ENCODE results near the gene RAPGEF4.
"Not testable (repeated sequence)": the region's sequence is repeated elsewhere in the genome, so short reads cannot be mapped to it uniquely, and the experiment has no call there.

The RAPGEF4 gene

DNA sequence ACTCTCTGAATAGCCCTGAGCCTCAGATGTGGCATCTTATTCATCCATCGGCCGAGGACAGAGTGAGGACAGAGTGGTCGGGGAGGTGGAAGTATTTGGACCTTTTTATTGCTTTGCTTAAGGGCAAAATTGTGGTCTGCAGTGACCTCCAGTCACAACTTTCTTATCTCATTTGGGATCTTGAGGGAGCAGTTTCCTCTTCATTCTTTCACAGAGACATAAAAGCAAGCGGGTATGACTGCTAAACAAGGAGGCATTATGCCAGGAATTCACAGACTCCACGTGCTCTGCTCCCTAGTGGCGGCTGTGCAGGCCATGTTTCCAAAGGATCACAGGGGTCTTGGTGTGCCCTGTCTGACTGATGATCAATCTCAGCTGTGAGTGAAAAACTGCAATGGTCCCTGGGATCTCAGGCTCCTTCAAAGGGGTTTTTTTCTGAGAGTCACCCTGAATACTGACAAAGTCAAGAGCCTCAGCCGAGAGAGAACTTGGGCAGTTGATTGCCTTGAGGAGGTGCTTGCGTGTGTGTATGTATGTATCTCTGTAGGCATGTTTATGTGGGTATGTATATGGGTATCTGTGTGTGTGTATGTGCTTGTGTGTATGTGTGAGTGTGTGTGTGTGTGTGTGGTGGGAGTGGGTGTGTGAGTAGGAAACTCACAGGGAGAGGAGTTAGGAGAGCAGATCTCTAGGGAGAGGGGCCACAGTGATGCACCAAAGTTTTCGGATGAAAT, 47.7 kb downstream of the RAPGEF4 start:
- TF ChIP-seq, protein P1, sequence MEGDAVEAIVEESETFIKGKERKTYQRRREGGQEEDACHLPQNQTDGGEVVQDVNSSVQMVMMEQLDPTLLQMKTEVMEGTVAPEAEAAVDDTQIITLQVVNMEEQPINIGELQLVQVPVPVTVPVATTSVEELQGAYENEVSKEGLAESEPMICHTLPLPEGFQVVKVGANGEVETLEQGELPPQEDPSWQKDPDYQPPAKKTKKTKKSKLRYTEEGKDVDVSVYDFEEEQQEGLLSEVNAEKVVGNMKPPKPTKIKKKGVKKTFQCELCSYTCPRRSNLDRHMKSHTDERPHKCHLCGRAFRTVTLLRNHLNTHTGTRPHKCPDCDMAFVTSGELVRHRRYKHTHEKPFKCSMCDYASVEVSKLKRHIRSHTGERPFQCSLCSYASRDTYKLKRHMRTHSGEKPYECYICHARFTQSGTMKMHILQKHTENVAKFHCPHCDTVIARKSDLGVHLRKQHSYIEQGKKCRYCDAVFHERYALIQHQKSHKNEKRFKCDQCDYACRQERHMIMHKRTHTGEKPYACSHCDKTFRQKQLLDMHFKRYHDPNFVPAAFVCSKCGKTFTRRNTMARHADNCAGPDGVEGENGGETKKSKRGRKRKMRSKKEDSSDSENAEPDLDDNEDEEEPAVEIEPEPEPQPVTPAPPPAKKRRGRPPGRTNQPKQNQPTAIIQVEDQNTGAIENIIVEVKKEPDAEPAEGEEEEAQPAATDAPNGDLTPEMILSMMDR (IDR thresholded peaks at IDR 0.05; ENCODE audit: control insufficient read depth, extremely low read depth, insufficient read depth): 0 out of 2 replicates have a peak, but pooled peaks have one; percentile 24
- H3K4me3 ChIP-seq (ENCODE audit: low read depth, low read length): no peak overlapping the region
- DNase-seq (ENCODE audit: low read depth): no peak

- TF ChIP-seq, protein P1 (IDR thresholded peaks at IDR 0.05; ENCODE audit: control insufficient read depth, extremely low read depth, insufficient read depth): no peak
- DNase-seq (ENCODE audit: low read depth): no peak
- no peak overlapping the region for H3K4me3 ChIP-seq (ENCODE audit: low read depth, low read length)
These were observed 53.2 kb downstream of the RAPGEF4 start for GRCh38 chr2:172788871-172789270.

DNA sequence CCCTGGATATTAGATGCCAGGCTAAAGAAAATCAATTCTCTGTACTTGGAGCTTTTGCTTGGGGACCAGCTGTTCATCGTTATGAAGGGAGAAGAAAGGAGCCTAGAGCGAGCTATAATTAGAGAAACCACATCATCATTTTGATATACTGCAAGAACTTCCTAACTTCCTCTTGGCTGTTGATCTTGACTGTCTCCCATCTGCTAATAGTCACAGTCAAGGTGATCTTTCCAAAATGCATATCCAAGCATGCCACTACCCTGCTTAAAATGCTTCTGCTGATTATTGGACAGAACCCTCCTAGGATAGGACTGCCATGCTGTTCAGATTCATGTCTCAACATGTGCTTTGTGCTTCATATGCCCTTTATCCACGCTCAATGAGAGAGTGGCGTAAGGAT, 54.8 kb downstream of the RAPGEF4 start:
- H3K4me3 ChIP-seq (ENCODE audit: low read depth, low read length): no peak overlapping the region
- no peak for DNase-seq (ENCODE audit: low read depth)
- TF ChIP-seq, protein P1 (IDR thresholded peaks at IDR 0.05; ENCODE audit: control insufficient read depth, extremely low read depth, insufficient read depth): no peak

DNA sequence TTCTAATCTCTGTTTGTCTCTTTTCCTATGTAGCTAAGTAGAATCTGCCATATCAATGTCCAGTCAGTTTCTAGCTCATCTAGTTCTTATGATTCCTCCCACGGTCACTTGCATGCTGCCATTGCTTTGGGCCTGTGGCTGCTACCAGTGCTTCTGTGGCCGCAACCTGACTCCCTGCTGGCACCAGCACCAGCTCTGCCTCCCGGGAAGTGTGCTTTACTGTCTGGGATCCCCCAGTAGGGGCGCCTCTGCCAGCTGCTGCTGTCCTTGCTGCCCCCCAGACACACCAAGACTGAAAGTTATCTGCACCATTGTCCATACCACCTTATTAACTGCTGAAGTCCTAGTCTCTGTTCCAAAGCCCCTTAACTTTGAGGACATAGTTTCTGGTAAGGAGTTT, 56.3 kb downstream of the RAPGEF4 start:
- no peak for DNase-seq (ENCODE audit: low read depth)
- TF ChIP-seq, protein P1 (IDR thresholded peaks at IDR 0.05; ENCODE audit: control insufficient read depth, extremely low read depth, insufficient read depth): no peak
- H3K4me3 ChIP-seq (ENCODE audit: low read depth, low read length): no peak overlapping the region

DNA sequence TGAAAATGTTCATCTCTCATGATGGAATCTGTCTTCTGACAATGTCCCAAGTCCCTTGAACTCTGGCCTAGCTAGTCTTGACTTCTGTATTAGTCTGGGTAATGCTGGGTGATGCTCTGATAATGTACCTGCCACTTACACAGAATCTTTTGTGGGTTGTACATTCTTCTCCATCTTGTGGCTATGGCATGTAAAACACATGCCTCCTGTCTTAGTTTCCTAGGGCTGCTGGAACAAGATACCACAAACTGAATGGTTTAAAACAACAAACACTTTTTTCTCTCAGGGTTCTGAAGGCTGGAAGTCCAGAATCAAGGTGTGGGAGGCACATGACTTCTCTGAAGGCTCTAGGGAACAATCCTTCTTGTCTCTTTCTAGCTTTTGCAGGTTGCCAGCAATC, 57.1 kb downstream of the RAPGEF4 start:
- TF ChIP-seq, protein P1 (IDR thresholded peaks at IDR 0.05; ENCODE audit: control insufficient read depth, extremely low read depth, insufficient read depth): no peak
- DNase-seq (ENCODE audit: low read depth): no peak
- no peak overlapping the region for H3K4me3 ChIP-seq (ENCODE audit: low read depth, low read length)

DNA sequence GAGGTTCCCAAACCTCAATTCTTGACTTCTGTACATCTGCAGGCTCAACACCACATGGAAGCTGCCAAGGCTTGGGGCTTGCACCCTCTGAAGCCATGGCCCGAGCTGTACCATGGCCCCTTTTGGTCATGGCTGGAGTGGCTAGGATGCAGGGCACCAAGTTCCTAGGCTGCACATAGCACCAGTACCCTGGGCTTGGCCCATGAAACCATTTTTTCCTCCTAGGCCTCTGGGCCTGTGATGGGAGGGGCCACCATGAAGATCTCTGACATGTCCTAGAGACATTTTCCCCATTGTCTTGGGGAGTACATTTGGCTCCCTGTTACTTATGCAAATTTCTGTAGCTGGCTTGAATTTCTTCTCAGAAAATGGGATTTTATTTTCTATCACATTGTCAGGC, 67.7 kb downstream of the RAPGEF4 start:
- H3K4me3 ChIP-seq (ENCODE audit: low read depth, low read length); DNase-seq (ENCODE audit: low read depth): not testable (repeated sequence)

DNA sequence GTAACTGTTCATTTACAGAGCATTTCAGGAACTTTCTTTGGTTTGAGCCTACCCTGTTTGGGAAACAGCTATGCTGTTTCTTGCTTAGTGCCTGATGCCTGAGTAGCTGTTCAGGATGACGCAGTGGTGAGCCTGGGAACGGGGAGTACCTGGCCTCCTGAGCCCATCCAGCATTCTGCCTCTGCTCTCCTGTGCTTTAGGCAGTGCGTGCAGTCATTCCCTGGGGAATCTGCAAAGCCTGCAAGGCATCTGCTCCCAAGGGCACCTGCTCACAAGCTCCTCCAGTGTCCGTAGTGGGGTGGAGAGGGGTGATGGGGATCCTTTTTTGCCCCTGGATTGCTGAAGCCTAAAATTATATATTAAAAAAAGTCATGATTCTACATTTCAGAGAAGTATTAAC, 68.8 kb downstream of the RAPGEF4 start:
- H3K4me3 ChIP-seq (ENCODE audit: low read depth, low read length): no peak overlapping the region
- TF ChIP-seq, protein P1 (IDR thresholded peaks at IDR 0.05; ENCODE audit: control insufficient read depth, extremely low read depth, insufficient read depth): no peak
- no peak for DNase-seq (ENCODE audit: low read depth)
